Lower leg skin (tissue), 3 donors: Measurements from ENCODE around the gene TFF1.

ENCODE experiments used
- POLR2A ChIP-seq, 2 donors: fragments of 450-650 bp; IDR thresholded peaks; one replicate each; pipeline ENCODE4 v1.6.1; 2016 to 2017; ENCODE audit warnings: antibody characterized with exemption in 2 of 2, mild to moderate bottlenecking in 1 of 2, moderate library complexity in 1 of 2
- TF ChIP-seq, protein P1 (sequence below), 3 donors: fragments of 450-650 bp; IDR thresholded peaks; one replicate each; pipeline ENCODE4 v1.5.1; 2016; ENCODE audit warnings: antibody characterized with exemption in 3 of 3, mild to moderate bottlenecking in 3 of 3, moderate library complexity in 2 of 3

DNA sequence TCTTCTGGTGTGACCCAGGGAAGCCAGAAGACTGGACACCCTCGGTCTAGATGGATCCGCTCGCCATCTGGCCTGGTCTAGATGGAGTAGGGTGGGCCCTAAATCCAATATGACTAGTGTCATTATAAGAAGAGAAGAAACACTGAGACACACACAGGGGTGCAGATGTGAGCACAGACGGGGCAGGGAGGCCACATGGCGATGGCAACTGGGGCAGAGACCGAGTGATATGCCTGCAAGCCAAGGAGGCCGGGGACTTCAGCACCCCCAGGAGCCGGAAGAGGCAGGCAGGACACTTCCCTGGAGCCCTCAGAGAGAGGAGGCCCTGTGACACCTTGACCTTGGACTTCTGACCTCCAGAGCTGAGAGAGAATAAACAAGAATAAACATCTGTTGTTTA, 45.5 kb downstream of the TFF1 start:
- TF ChIP-seq, protein P1, sequence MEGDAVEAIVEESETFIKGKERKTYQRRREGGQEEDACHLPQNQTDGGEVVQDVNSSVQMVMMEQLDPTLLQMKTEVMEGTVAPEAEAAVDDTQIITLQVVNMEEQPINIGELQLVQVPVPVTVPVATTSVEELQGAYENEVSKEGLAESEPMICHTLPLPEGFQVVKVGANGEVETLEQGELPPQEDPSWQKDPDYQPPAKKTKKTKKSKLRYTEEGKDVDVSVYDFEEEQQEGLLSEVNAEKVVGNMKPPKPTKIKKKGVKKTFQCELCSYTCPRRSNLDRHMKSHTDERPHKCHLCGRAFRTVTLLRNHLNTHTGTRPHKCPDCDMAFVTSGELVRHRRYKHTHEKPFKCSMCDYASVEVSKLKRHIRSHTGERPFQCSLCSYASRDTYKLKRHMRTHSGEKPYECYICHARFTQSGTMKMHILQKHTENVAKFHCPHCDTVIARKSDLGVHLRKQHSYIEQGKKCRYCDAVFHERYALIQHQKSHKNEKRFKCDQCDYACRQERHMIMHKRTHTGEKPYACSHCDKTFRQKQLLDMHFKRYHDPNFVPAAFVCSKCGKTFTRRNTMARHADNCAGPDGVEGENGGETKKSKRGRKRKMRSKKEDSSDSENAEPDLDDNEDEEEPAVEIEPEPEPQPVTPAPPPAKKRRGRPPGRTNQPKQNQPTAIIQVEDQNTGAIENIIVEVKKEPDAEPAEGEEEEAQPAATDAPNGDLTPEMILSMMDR (IDR thresholded peaks at IDR 0.05) = no peak
- TF ChIP-seq POLR2A (IDR thresholded peaks at IDR 0.05) = no peak
